SU-DHL-6 (cell line): ENCODE data around the gene FHOD3.

Source experiments
- EZH2phosphoT487 ChIP-seq: fragments of 200-600 bp; sonication (generic), shearing (Covaris generic); conservative IDR thresholded peaks from 2 replicates; pipeline ENCODE4 v1.6.1; 2018; ENCODE audit warnings: mild to moderate bottlenecking, antibody characterized with exemption, low read length, moderate library complexity, mixed read lengths
- TF ChIP-seq, protein P1 (sequence below): fragments of 200-600 bp; sonication (generic); IDR thresholded peaks from one replicate; pipeline ENCODE4 v1.5.1; 2017; ENCODE audit warnings: antibody characterized with exemption, mild to moderate bottlenecking, low read length, moderate library complexity; ENCODE audit not compliant: insufficient read depth, poor library complexity, severe bottlenecking

DNA sequence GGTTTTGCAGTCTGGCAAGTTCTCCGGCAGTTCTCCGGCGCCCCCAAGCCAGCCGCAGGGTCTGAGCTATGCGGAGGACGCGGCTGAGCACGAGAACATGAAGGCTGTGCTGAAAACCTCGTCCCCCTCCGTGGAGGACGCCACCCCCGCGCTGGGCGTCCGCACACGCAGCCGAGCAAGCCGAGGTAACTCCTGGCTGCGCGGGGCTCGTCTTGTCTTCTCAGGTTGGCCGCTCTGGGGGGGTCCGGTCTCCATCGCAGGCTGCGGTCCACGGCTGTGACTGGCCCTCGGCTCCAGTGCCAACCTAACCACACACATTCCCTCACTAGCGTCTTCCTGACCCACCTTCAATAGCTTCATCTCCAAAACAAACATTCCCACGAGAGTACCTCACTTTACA lies 463.1 kb downstream of the FHOD3 start:
- TF ChIP-seq, protein P1, sequence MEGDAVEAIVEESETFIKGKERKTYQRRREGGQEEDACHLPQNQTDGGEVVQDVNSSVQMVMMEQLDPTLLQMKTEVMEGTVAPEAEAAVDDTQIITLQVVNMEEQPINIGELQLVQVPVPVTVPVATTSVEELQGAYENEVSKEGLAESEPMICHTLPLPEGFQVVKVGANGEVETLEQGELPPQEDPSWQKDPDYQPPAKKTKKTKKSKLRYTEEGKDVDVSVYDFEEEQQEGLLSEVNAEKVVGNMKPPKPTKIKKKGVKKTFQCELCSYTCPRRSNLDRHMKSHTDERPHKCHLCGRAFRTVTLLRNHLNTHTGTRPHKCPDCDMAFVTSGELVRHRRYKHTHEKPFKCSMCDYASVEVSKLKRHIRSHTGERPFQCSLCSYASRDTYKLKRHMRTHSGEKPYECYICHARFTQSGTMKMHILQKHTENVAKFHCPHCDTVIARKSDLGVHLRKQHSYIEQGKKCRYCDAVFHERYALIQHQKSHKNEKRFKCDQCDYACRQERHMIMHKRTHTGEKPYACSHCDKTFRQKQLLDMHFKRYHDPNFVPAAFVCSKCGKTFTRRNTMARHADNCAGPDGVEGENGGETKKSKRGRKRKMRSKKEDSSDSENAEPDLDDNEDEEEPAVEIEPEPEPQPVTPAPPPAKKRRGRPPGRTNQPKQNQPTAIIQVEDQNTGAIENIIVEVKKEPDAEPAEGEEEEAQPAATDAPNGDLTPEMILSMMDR = no peak
- TF ChIP-seq EZH2phosphoT487 = no peak
